Hepatic stellate cell (primary cell): ENCODE data around the gene DYNC1H1.

ENCODE experiments used
- DNase-seq: peaks from one replicate; pipeline ENCODE4 v3.0.0; 2011; ENCODE audit warnings: low spot score

DYNC1H1 gene

GRCh38 chr14:101945171-101945570, 19.2 kb upstream of the DYNC1H1 start:
- no peak for DNase-seq

GRCh38 chr14:101947577-101947903, 16.8 kb upstream of the DYNC1H1 start:
- no peak for DNase-seq

- DNase-seq, result peak; percentile 99
Observed at GRCh38 chr14:101947904-101948665, 16.3 kb upstream of the DYNC1H1 start.

- DNase-seq, result no peak
Observed at GRCh38 chr14:101948666-101949216, 15.6 kb upstream of the DYNC1H1 start.

- DNase-seq, result no peak
Observed at GRCh38 chr14:101950100-101950499, 14.3 kb upstream of the DYNC1H1 start.

- DNase-seq, result no peak
Observed at GRCh38 chr14:101950516-101951215, 13.7 kb upstream of the DYNC1H1 start.

- DNase-seq, result no peak
Observed at GRCh38 chr14:101953151-101953550, 11.2 kb upstream of the DYNC1H1 start.

GRCh38 chr14:101954501-101954900, 9.9 kb upstream of the DYNC1H1 start:
- DNase-seq, result no peak

GRCh38 chr14:101955695-101956161, 8.6 kb upstream of the DYNC1H1 start:
- no peak for DNase-seq

- no peak for DNase-seq
Observed at GRCh38 chr14:101956179-101956885, 8.0 kb upstream of the DYNC1H1 start.

GRCh38 chr14:101957406-101958234, 6.8 kb upstream of the DYNC1H1 start:
- DNase-seq, result no peak

GRCh38 chr14:101958418-101959180, 5.8 kb upstream of the DYNC1H1 start:
- no peak for DNase-seq

GRCh38 chr14:101959277-101959676, 5.1 kb upstream of the DYNC1H1 start:
- DNase-seq, result no peak

GRCh38 chr14:101960225-101960624, 4.1 kb upstream of the DYNC1H1 start:
- DNase-seq, result no peak

GRCh38 chr14:101961011-101961721, 3.2 kb upstream of the DYNC1H1 start:
- peak; percentile 78 for DNase-seq

GRCh38 chr14:101961746-101962502, 2.4 kb upstream of the DYNC1H1 start:
- DNase-seq, result no peak

GRCh38 chr14:101962503-101962874, 1.9 kb upstream of the DYNC1H1 start:
- peak; percentile 87 for DNase-seq

GRCh38 chr14:101963052-101963451, 1.3 kb upstream of the DYNC1H1 start:
- DNase-seq, result no peak

- no peak for DNase-seq
Observed at GRCh38 chr14:101963656-101964296, 597 bp upstream of the DYNC1H1 start.
